AG04450 (cell line): ENCODE measurements around the gene MEIS2. TPM values are rescaled to one million over a fixed set of nuclear protein-coding genes. Genes with fewer than 3 reads are reported as not detected.

Source experiments
- CTCF ChIA-PET: fragments of 300-600, 350-600 bp; formaldehyde crosslinking; extraction: SDS; loops from one replicate; lab custom pipeline; 2022; ENCODE audit warnings: antibody characterized with exemption, inconsistent platforms; lab: Charles Lee
- POLR2A ChIA-PET: fragments of 350-600 bp; formaldehyde crosslinking; extraction: SDS; loops from one replicate; lab custom pipeline; 2021; ENCODE audit warnings: antibody characterized with exemption, inconsistent platforms; lab: Yijun Ruan, JAX
- DNase-seq: peaks from one replicate; pipeline ENCODE4 v3.0.0-alpha.2; 2011; ENCODE audit warnings: low read depth, low spot score
- H3K27ac ChIP-seq: one replicate; pipeline ENCODE4 v1.5.1; 2012; ENCODE audit warnings: low read depth, low read length, control low read depth
- H3K27me3 ChIP-seq: one replicate; pipeline ENCODE4 v1.6.0; 2012; ENCODE audit warnings: low read length; ENCODE audit not compliant: control insufficient read depth, insufficient read depth
- H3K4me3 ChIP-seq: 2 replicates; pipeline ENCODE4 v1.5.1; 2011; ENCODE audit warnings: mild to moderate bottlenecking, low read depth, low read length, control low read depth
- H3K9me3 ChIP-seq: 2 replicates; pipeline ENCODE4 v1.5.1; 2012; ENCODE audit warnings: low read length; ENCODE audit not compliant: control insufficient read depth, insufficient read depth
- CTCF ChIP-seq: IDR thresholded peaks from 2 replicates; pipeline ENCODE4 v1.5.1; 2011; ENCODE audit warnings: low read depth, low read length, control low read depth, inconsistent platforms
- polyA plus RNA-seq: library from polyadenylated mRNA; depleted of rRNA; stranded (reverse); fragments of >200 nt; gene quantifications from 2 replicates; pipeline ENCODE4 v1.2.3, GENCODE V29; 2011

The MEIS2 gene
- polyA plus RNA-seq, 1 experiment, result 31.7 TPM

DNA sequence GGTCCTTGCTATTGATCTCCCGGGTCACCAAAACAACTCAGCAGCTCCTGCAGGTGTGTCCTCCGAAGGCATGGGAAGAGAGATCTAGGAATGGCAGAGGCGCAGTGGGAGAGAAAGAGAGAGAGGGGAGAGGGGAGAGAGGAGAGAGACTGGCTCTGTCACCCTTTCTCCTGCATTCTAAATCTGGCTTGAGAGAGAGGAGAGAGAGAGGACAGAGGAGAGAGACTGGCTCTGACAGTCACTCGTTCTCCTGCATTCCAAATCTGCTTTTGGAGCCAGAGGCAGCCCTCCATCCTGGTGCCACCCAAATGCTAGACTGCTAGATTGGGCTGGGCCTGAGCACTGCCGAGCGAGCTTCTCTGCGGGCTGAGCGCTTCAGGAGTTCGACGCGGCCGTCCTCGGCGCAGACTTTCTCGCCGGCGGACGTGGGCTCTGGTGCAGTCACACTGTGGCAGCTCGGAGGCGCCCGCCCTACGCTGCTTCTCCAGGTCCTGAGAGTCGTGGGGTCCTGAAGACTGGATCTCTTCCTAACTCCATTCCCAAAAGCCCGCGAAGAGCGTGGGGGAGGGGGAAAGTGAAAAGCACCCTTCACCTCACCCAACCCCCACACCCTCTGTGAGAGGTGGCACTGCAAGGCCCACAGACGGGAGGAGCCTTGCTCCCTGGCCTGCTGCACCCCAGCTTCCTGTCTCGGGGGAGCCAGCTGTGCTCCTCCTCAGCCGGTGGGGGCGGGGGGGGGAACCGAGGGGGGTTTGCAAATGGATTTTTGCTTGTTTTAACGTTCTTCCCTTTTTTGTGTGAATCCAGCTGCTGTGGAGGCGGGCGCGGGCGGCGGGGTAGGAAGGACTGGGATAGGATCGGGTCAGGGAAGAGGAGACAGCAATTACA is 222.3 kb downstream of the MEIS2 start:
- Histone ChIP-seq H3K27ac (no peak overlapping the region), H3K4me3 (no peak overlapping the region), H3K27me3 (peaks cover 40% of the 10 kb centered on the region), H3K9me3 (peaks cover 13% of the 10 kb centered on the region)
- POLR2A ChIA-PET, result interaction anchor here (0.6 kb wide), 1 partner anchor 363 kb away, joined by 4 read pairs; no protein-coding TSS in a partner anchor
- no peak for DNase-seq
- CTCF ChIA-PET, result interaction anchor here (0.7 to 1.4 kb wide), 3 partner anchors 233 to 933 kb away, joined by 3 to 8 read pairs (median 3); no protein-coding TSS in a partner anchor
- TF ChIP-seq CTCF, result no peak

GRCh38 chr15:36877294-36877693 is 223.1 kb downstream of the MEIS2 start:
- no peak for DNase-seq
- CTCF ChIA-PET, result no interaction called here
- H3K27me3 ChIP-seq, result peaks cover 33% of the 10 kb centered on the region
- no peak for TF ChIP-seq CTCF
- H3K27ac ChIP-seq, result no peak overlapping the region
- POLR2A ChIA-PET, result no interaction called here
- no peak overlapping the region for H3K4me3 ChIP-seq
- peaks cover 13% of the 10 kb centered on the region for H3K9me3 ChIP-seq

DNA sequence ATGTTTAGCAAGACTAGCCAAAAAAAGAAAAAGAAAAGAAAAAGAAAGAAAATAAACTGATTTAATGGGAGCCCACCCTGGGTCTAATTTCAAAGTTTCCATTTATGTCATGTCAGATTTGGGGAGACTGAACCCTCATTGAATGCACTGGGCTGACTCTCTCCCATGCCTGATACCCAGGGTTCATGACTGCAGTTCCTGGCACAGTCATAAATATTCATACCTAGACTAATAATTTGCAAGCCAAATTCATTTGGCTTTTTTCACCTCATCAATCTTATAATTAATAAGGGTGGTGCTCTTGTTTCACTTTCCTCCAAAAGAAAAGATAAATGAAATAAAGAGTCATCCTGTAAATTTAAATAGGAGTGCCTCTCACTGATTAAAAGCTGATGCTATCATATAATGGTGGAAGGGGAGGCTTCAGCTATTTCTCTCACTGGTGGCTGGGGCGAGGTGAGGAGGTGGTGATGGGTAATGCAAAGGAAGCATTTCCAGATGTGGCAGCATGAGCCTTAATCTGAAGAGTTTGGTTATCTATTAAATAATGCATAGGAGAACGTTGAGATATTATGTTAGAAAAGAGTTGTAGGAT is 224.5 kb downstream of the MEIS2 start:
- no peak overlapping the region for H3K27ac ChIP-seq
- ChIA-PET POLR2A (no interaction called here), CTCF (interaction anchor here (0.6 to 3.5 kb wide), 3 partner anchors 8 to 258 kb away, joined by 4 to 25 read pairs (median 4); no protein-coding TSS in a partner anchor)
- H3K4me3 ChIP-seq, result no peak overlapping the region
- peaks cover 13% of the 10 kb centered on the region for H3K9me3 ChIP-seq
- TF ChIP-seq CTCF, result no peak
- peaks cover 20% of the 10 kb centered on the region for H3K27me3 ChIP-seq
- no peak for DNase-seq

- ChIA-PET CTCF (interaction anchor here (3.5 kb wide), 1 partner anchor 9 kb away, joined by 25 read pairs; no protein-coding TSS in a partner anchor), POLR2A (no interaction called here)
- Histone ChIP-seq H3K4me3 (no peak overlapping the region), H3K27ac (no peak overlapping the region), H3K27me3 (peaks cover 11% of the 10 kb centered on the region), H3K9me3 (peaks cover 5% of the 10 kb centered on the region)
- DNase-seq, result no peak
- TF ChIP-seq CTCF, result no peak
Measured at GRCh38 chr15:36874930-36875329, 225.4 kb downstream of the MEIS2 start.

DNA sequence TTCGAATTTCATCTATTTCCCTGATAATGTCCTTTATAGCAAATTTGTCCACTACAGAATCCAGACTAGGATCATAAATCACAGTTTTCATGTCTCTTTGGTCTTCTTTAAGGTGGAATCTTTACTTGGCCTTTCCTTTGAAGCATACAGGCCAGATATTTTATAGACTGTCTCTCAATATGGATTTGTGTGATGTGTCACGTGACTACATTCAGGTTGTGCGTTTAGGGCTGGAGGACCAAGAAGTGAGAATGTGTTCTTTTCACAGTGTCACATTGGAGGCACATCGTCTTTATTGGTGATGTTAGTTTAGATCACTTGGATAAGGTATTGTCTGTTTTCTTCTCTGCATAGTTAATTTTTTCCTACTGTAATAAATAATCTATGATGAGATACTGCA is 232.9 kb downstream of the MEIS2 start:
- ChIA-PET CTCF (no interaction called here), POLR2A (no interaction called here)
- DNase-seq, result no peak
- no peaks in the 10 kb centered on the region for H3K9me3 ChIP-seq
- H3K4me3 ChIP-seq, result no peak overlapping the region
- TF ChIP-seq CTCF, result no peak
- no peak overlapping the region for H3K27ac ChIP-seq
- no peaks in the 10 kb centered on the region for H3K27me3 ChIP-seq
